Measurements from ENCODE around the gene SLC19A3. TPM values are rescaled to one million over a fixed set of nuclear protein-coding genes. Genes with fewer than 3 reads are reported as not detected.

SLC19A3 gene
- total and polyA plus RNA-seq, 2 of the 4 experiments (the other 2 are of a cell fraction): under 0.01 TPM; not detected in 1

DNA sequence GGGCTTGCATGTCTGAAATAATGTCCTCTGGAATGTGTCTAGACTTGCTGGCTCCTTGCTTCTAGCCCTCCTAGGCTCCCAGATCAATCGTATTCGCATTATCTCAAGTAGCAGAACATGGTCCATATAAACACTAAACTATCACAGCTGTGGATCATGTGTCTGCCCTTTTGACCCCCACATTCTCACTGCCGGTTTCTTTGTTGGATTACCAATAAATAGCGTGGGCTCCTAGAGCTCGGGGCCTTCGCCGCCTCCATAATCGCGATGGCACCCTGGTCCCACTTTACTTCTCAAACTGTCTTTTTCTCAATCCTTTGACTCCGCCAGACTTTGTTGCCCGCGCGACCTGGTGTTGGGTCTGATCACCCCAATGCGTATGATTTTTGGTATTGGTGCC, 21.5 kb upstream of the SLC19A3 start:
- Histone ChIP-seq H3K4me3 (ENCODE audit: insufficient read depth, low read depth, low read length) (no peak overlapping the region), H2BK5ac (ENCODE audit: low read depth, low read length, poor library complexity, severe bottlenecking) (no peak overlapping the region), H2BK15ac (ENCODE audit: low read depth, low read length) (no peak overlapping the region), H3K4ac (ENCODE audit: low read depth, low read length) (no peak overlapping the region), H3K9me3 (ENCODE audit: control insufficient read depth, insufficient read depth, low read length) (no peaks in the 10 kb centered on the region), H3K36me3 (ENCODE audit: control insufficient read depth, insufficient read depth, low read length) (no peaks in the 10 kb centered on the region), H3K27ac (ENCODE audit: insufficient read depth, low read length) (no peak overlapping the region), H3K27me3 (ENCODE audit: control insufficient read depth, insufficient read depth, low read length) (no peaks in the 10 kb centered on the region), H2AFZ (replicated peaks; ENCODE audit: low read length, poor library complexity) (no peak overlapping the region), H3K9ac (ENCODE audit: low read depth, low read length) (no peak overlapping the region), H3K4me1 (ENCODE audit: control insufficient read depth, insufficient read depth, low read length) (no peaks in the 10 kb centered on the region), H3K14ac (replicated peaks; ENCODE audit: low read depth, low read length) (no peak overlapping the region), H4K8ac (ENCODE audit: low read depth in 2 of 2, low read length in 2 of 2) (no peak overlapping the region), H2BK20ac (ENCODE audit: low read depth, low read length) (no peak overlapping the region), H3K4me2 (ENCODE audit: low read depth, low read length) (no peak overlapping the region), H4K5ac (ENCODE audit: low read depth, low read length) (no peak overlapping the region), H3K56ac (ENCODE audit: extremely low read depth, insufficient read depth, low read length) (no peak overlapping the region), H2AK9ac (replicated peaks; ENCODE audit: low read depth, low read length, poor library complexity) (no peak overlapping the region), H3K9me1 (ENCODE audit: insufficient read depth, low read length) (no peaks in the 10 kb centered on the region), H4K91ac (ENCODE audit: insufficient read depth, low read depth, low read length) (no peak overlapping the region), H2AK5ac (ENCODE audit: low read depth, low read length) (no peak overlapping the region), H3K18ac (ENCODE audit: low read depth, low read length) (no peak overlapping the region), H2BK120ac (ENCODE audit: low read depth, low read length) (no peak overlapping the region), H4K20me1 (ENCODE audit: insufficient read depth, low read length) (no peaks in the 10 kb centered on the region), H3K79me1 (ENCODE audit: low read depth in 1 of 2, low read length in 2 of 2) (no peaks in the 10 kb centered on the region), H3K23ac (ENCODE audit: low read depth, low read length) (no peak overlapping the region)
- dilution Hi-C loops (cut with HindIII; ENCODE audit: low sequenced_read_pairs, unreplicated experiment) (no loop called here), in situ Hi-C loops (cut with MboI; ENCODE audit: low sequenced_read_pairs) (no loop called here), intact Hi-C loops (cut with micrococcal nuclease) (no loop called here)
- 10% methylated on average over 2 of the region's 14 CpGs; no CpG with 5 or more reads in 1 of the 2 experiments for whole genome bisulfite sequencing, 2 experiments (ENCODE audit: extremely low coverage in 2 of 2, insufficient read length in 1 of 2)
- TF ChIP-seq USF2 (IDR thresholded peaks at IDR 0.05; ENCODE audit: low read depth, low read length) (no peak), MXI1 (IDR thresholded peaks at IDR 0.05; ENCODE audit: borderline replicate concordance, low read depth, low read length) (no peak), MAZ (IDR thresholded peaks at IDR 0.05; ENCODE audit: borderline replicate concordance, low read depth, low read length) (no peak), RAD21 (IDR thresholded peaks at IDR 0.05; ENCODE audit: low read length) (no peak), RCOR1 (IDR thresholded peaks at IDR 0.05; ENCODE audit: insufficient replicate concordance, low read length) (no peak), CTCF (conservative IDR thresholded peaks at IDR 0.05; ENCODE audit: low read depth, low read length) (no peak), NFE2L2 (IDR thresholded peaks at IDR 0.05; ENCODE audit: low read depth, low read length) (no peak), CHD1 (IDR thresholded peaks at IDR 0.05; ENCODE audit: low read depth, low read length) (no peak), CEBPB (IDR thresholded peaks at IDR 0.05; ENCODE audit: low read depth, low read length) (no peak), BHLHE40 (IDR thresholded peaks at IDR 0.05; ENCODE audit: low read depth, low read length) (no peak), FOS (IDR thresholded peaks at IDR 0.05; ENCODE audit: low read depth, low read length) (no peak)
- CTCF ChIA-PET: no interaction called here
- ATAC-seq (ENCODE audit: low read depth) (no peak), DNase-seq (no peak)
- POLR2A ChIA-PET (ENCODE audit: unreplicated experiment): no interaction called here
- no TSS peak for BruUV-seq (replicated peaks)
